HCT116 (cell line): Measurements from ENCODE around the gene DDR2. TPM values are rescaled to one million over a fixed set of nuclear protein-coding genes. Genes with fewer than 3 reads are reported as not detected.

Experiments used
- ATAC-seq: fragments of 200-7000 bp; cut with Tn5 transposase; 2 replicates; pipeline ENCODE4 v1.9.1; 2020; ENCODE audit warnings: mild to moderate bottlenecking, moderate library complexity
- BruUV-seq: library from RNA; stranded (reverse); fragments of 400-500 nt; replicated peaks from 2 replicates; lab custom pipeline; 2021; lab: Mats Ljungman, UMichigan
- CTCF ChIA-PET: fragments of 300-600 bp; sonication (Branson Sonifier 250); formaldehyde crosslinking; loops from one replicate; lab custom pipeline; 2021; ENCODE audit warnings: antibody characterized with exemption; lab: Charles Lee
- POLR2A ChIA-PET: fragments of 300-600, 350-600 bp; sonication (Branson Sonifier 250); formaldehyde crosslinking; loops from one replicate; lab custom pipeline; 2021; ENCODE audit warnings: antibody characterized with exemption; lab: Charles Lee
- RAD21 ChIA-PET, 2 experiments: fragments of 300-600 bp; sonication (Branson Sonifier 250); formaldehyde crosslinking; loops; one replicate each; lab custom pipeline; 2023; ENCODE audit warnings: low total read pairs in 2 of 2; ENCODE audit not compliant: uncharacterized antibody in 2 of 2, unreplicated experiment in 2 of 2, low non-redundant PET in 1 of 2; lab: Charles Lee
- DNase-seq: peaks from one replicate; pipeline ENCODE4 v3.0.0-alpha.2; 2010; ENCODE audit warnings: low read depth, low spot score
- H2AFZ ChIP-seq: fragments of 200-600 bp; shearing (Covaris generic), sonication (generic); 2 replicates; pipeline ENCODE4 v1.6.1; 2017; ENCODE audit warnings: low read depth, mixed run types, mixed read lengths, antibody characterized with exemption, low read length; ENCODE audit not compliant: poor library complexity, severe bottlenecking
- H3K27ac ChIP-seq: 2 replicates; pipeline ENCODE4 v1.5.1; 2012; ENCODE audit warnings: low read depth, low read length
- H3K27me3 ChIP-seq: fragments of 200-600 bp; sonication (generic); 2 replicates; pipeline ENCODE4 v1.6.1; 2016; ENCODE audit warnings: mixed run types, low read length, mixed read lengths; ENCODE audit not compliant: insufficient read depth
- H3K36me3 ChIP-seq, 2 experiments: fragments of 200-500 bp in 1 of 2; fragments of 200-600 bp in 1 of 2; sonication (Bioruptor generic) in 1 of 2; sonication (generic) in 1 of 2; 2 replicates each; pipeline versions ENCODE4 v1.5.1 to v1.6.1; 2014 to 2016; ENCODE audit warnings: low read length in 2 of 2, inconsistent platforms in 1 of 2, mixed read lengths in 1 of 2, mixed run types in 1 of 2; ENCODE audit not compliant: insufficient read depth in 2 of 2, control insufficient read depth in 1 of 2
- H3K4me1 ChIP-seq, 2 experiments: fragments of 200-600 bp in 1 of 2; sonication (generic) in 1 of 2; 2 replicates each; pipeline versions ENCODE4 v1.5.1 to v1.6.1; 2012 to 2017; ENCODE audit warnings: low read length in 2 of 2, inconsistent platforms in 1 of 2, mild to moderate bottlenecking in 1 of 2, mixed read lengths in 1 of 2, mixed run types in 1 of 2, moderate library complexity in 1 of 2; ENCODE audit not compliant: insufficient read depth in 2 of 2, control insufficient read depth in 1 of 2
- H3K4me2 ChIP-seq: fragments of 200-600 bp; sonication (generic); 2 replicates; pipeline ENCODE4 v1.6.1; 2017; ENCODE audit warnings: mixed run types, low read length, mixed read lengths
- H3K4me3 ChIP-seq, 2 experiments: fragments of 200-600 bp in 1 of 2; sonication (generic) in 1 of 2; replicated peaks in 1 of 2; 2 replicates each; pipeline ENCODE4 v1.5.1; 2011 to 2016; ENCODE audit warnings: low read length in 2 of 2, control low read depth in 1 of 2, low read depth in 1 of 2, mild to moderate bottlenecking in 1 of 2, mixed read lengths in 1 of 2, mixed run types in 1 of 2
- H3K79me2 ChIP-seq: fragments of 200-600 bp; sonication (generic); 2 replicates; pipeline ENCODE4 v1.6.1; 2017; ENCODE audit warnings: mild to moderate bottlenecking, mixed run types, low read length, moderate library complexity, mixed read lengths; ENCODE audit not compliant: insufficient read depth
- H3K9ac ChIP-seq: fragments of 200-600 bp; sonication (generic); 2 replicates; pipeline ENCODE4 v1.6.1; 2016; ENCODE audit warnings: low read length, mixed read lengths
- H3K9me2 ChIP-seq: fragments of 200-600 bp; sonication (generic), shearing (Covaris generic); 2 replicates; pipeline ENCODE4 v1.6.1; 2017; ENCODE audit warnings: mixed run types, mild to moderate bottlenecking, moderate library complexity; ENCODE audit not compliant: insufficient read depth
- H3K9me3 ChIP-seq, 2 experiments: fragments of 200-500 bp in 1 of 2; fragments of 200-600 bp in 1 of 2; sonication (Bioruptor generic) in 1 of 2; sonication (generic) in 1 of 2; 2 replicates each; pipeline ENCODE4 v1.6.1; 2014 to 2017; ENCODE audit warnings: low read length in 2 of 2, mixed read lengths in 2 of 2, inconsistent platforms in 1 of 2, low read depth in 1 of 2, mild to moderate bottlenecking in 1 of 2, mixed run types in 1 of 2, moderate library complexity in 1 of 2; ENCODE audit not compliant: control insufficient read depth in 1 of 2, insufficient read depth in 1 of 2
- H4K20me1 ChIP-seq: fragments of 200-600 bp; sonication (generic), shearing (Covaris generic); 2 replicates; pipeline ENCODE4 v1.6.1; 2017; ENCODE audit warnings: mixed run types, mild to moderate bottlenecking, moderate library complexity; ENCODE audit not compliant: insufficient read depth
- ATF3 ChIP-seq: IDR thresholded peaks from 2 replicates; pipeline ENCODE4 v1.6.1; 2012
- CBX3 ChIP-seq: IDR thresholded peaks from 2 replicates; pipeline ENCODE4 v1.6.1; 2012; ENCODE audit warnings: low read depth
- CEBPB ChIP-seq: IDR thresholded peaks from 2 replicates; pipeline ENCODE4 v1.6.1; 2012; ENCODE audit warnings: low read depth
- EGR1 ChIP-seq: IDR thresholded peaks from 2 replicates; pipeline ENCODE4 v1.6.1; 2012; ENCODE audit warnings: low read depth
- ELF1 ChIP-seq: IDR thresholded peaks from 2 replicates; pipeline ENCODE4 v1.6.1; 2012; ENCODE audit warnings: low read depth, borderline replicate concordance
- EZH2 ChIP-seq: fragments of 200-600 bp; sonication (generic); IDR thresholded peaks from 2 replicates; pipeline ENCODE4 v1.6.1; 2017; ENCODE audit warnings: antibody characterized with exemption, mixed run types
- FOSL1 ChIP-seq: IDR thresholded peaks from 2 replicates; pipeline ENCODE4 v1.6.1; 2012; ENCODE audit warnings: low read depth
- JUND ChIP-seq: IDR thresholded peaks from 2 replicates; pipeline ENCODE4 v1.6.1; 2012
- MAX ChIP-seq: IDR thresholded peaks from 2 replicates; pipeline ENCODE4 v1.6.1; 2012
- POLR2A ChIP-seq: IDR thresholded peaks from 2 replicates; pipeline ENCODE4 v1.7.0; 2011; ENCODE audit warnings: borderline replicate concordance; ENCODE audit not compliant: insufficient read depth, insufficient read length; ENCODE audit errors: extremely low read depth
- POLR2AphosphoS5 ChIP-seq: IDR thresholded peaks from 2 replicates; pipeline ENCODE4 v1.6.1; 2011; ENCODE audit warnings: mild to moderate bottlenecking, low read depth, low read length, moderate library complexity
- RAD21 ChIP-seq: IDR thresholded peaks from 2 replicates; pipeline ENCODE4 v1.6.1; 2012; ENCODE audit warnings: low read depth, mild to moderate bottlenecking
- SIN3A ChIP-seq: IDR thresholded peaks from 2 replicates; pipeline ENCODE4 v1.6.1; 2012; ENCODE audit warnings: low read depth
- SP1 ChIP-seq: IDR thresholded peaks from 2 replicates; pipeline ENCODE4 v1.6.1; 2012; ENCODE audit warnings: low read depth
- SRF ChIP-seq: IDR thresholded peaks from 2 replicates; pipeline ENCODE4 v1.6.1; 2012; ENCODE audit warnings: low read depth
- TCF7L2 ChIP-seq: IDR thresholded peaks from 2 replicates; pipeline ENCODE4 v1.7.0; 2011; ENCODE audit warnings: borderline replicate concordance, inconsistent platforms; ENCODE audit not compliant: insufficient read depth, insufficient read length; ENCODE audit errors: extremely low read depth
- YY1 ChIP-seq: IDR thresholded peaks from 2 replicates; pipeline ENCODE4 v1.6.1; 2011; ENCODE audit warnings: low read length, low read depth, moderate library complexity, mild to moderate bottlenecking; ENCODE audit not compliant: insufficient replicate concordance; ENCODE audit errors: extremely low read depth
- ZBTB33 ChIP-seq: IDR thresholded peaks from 2 replicates; pipeline ENCODE4 v1.6.1; 2011; ENCODE audit warnings: mild to moderate bottlenecking, low read length, moderate library complexity; ENCODE audit not compliant: insufficient replicate concordance; ENCODE audit errors: extremely low read depth
- ZFX ChIP-seq: fragments of 450-650 bp; IDR thresholded peaks from 2 replicates; pipeline ENCODE4 v1.6.1; 2017
- ZNF274 ChIP-seq: fragments of 200-500 bp; sonication (Bioruptor generic); IDR thresholded peaks from 2 replicates; pipeline ENCODE4 v1.6.1; 2014; ENCODE audit warnings: mild to moderate bottlenecking, low read depth, low read length, inconsistent platforms
- intact Hi-C: fragments of 100-400 bp; cut with micrococcal nuclease; formaldehyde crosslinking; loops from 2 replicates; pipeline ENCODE4 v1.10.0; 2022
- total RNA-seq: library from RNA; stranded (reverse); gene quantifications from one replicate; pipeline ENCODE4 v1.2.1, GENCODE V29; 2021; ENCODE audit not compliant: unreplicated experiment

The DDR2 gene
- total RNA-seq, 1 experiment from 2014 or later = 0.84 TPM

GRCh38 chr1:162641114-162641513, 8.8 kb downstream of the DDR2 start:
- BruUV-seq = no TSS peak
- Histone ChIP-seq H3K27me3 (no peaks in the 10 kb centered on the region), H3K4me3 (no peak overlapping the region), H3K79me2 (no peaks in the 10 kb centered on the region), H3K9me2 (no peaks in the 10 kb centered on the region), H3K9ac (no peak overlapping the region), H2AFZ (no peak overlapping the region), H3K4me1 (no peaks in the 10 kb centered on the region), H3K9me3 (no peaks in the 10 kb centered on the region), H3K36me3 (no peaks in the 10 kb centered on the region), H3K27ac (no peak overlapping the region), H4K20me1 (no peaks in the 10 kb centered on the region), H3K4me2 (no peak overlapping the region)
- DNase-seq (no peak), ATAC-seq (no peak)
- ChIA-PET CTCF (interaction anchor here (1.1 kb wide), 1 partner anchor 28 kb away, joined by 4 read pairs; no protein-coding TSS in a partner anchor), RAD21 (no interaction called here), POLR2A (no interaction called here)
- intact Hi-C loops = no loop called here
- TF ChIP-seq SRF (no peak), ZBTB33 (no peak), RAD21 (no peak), TCF7L2 (no peak), ZNF274 (no peak), SP1 (no peak), FOSL1 (no peak), EZH2 (no peak), CBX3 (no peak), ZFX (no peak), JUND (no peak), POLR2AphosphoS5 (no peak), SIN3A (no peak), CEBPB (no peak), YY1 (no peak), POLR2A (no peak), ATF3 (no peak), EGR1 (no peak), ELF1 (no peak), MAX (no peak)
